ENCODE measurements around the gene CYP4F12. TPM values are rescaled to one million over a fixed set of nuclear protein-coding genes. Genes with fewer than 3 reads are reported as not detected.

The CYP4F12 gene
- total and polyA plus RNA-seq, 2 of the 4 experiments (the other 2 are of a cell fraction): not detected

- ChIA-PET POLR2A (ENCODE audit: unreplicated experiment) (no interaction called here), CTCF (no interaction called here)
- no peaks in the 10 kb centered on the region for H3K4me1 ChIP-seq (ENCODE audit: control insufficient read depth, insufficient read depth, low read length)
- no peak overlapping the region for H2AFZ ChIP-seq (replicated peaks; ENCODE audit: low read length, poor library complexity)
- no TSS peak for BruUV-seq (replicated peaks)
- H3K9ac ChIP-seq (ENCODE audit: low read depth, low read length): no peak overlapping the region
- H3K4ac ChIP-seq (ENCODE audit: low read depth, low read length): no peak overlapping the region
- WGBS, 2 experiments (ENCODE audit: extremely low coverage in 2 of 2, insufficient read length in 1 of 2): no CpG with 5 or more reads among the region's 9 CpGs
- DNase-seq (no peak), ATAC-seq (ENCODE audit: low read depth) (no peak)
- no peak overlapping the region for H3K23ac ChIP-seq (ENCODE audit: low read depth, low read length)
- H3K18ac ChIP-seq (ENCODE audit: low read depth, low read length): no peak overlapping the region
- no peaks in the 10 kb centered on the region for H3K36me3 ChIP-seq (ENCODE audit: control insufficient read depth, insufficient read depth, low read length)
- no peak overlapping the region for H2BK15ac ChIP-seq (ENCODE audit: low read depth, low read length)
- H2AK5ac ChIP-seq (ENCODE audit: low read depth, low read length): no peak overlapping the region
- TF ChIP-seq NFE2L2 (IDR thresholded peaks at IDR 0.05; ENCODE audit: low read depth, low read length) (no peak), CEBPB (IDR thresholded peaks at IDR 0.05; ENCODE audit: low read depth, low read length) (no peak)
- no peak overlapping the region for H4K91ac ChIP-seq (ENCODE audit: insufficient read depth, low read depth, low read length)
- H3K27ac ChIP-seq (ENCODE audit: insufficient read depth, low read length): no peak overlapping the region
- no peaks in the 10 kb centered on the region for H3K27me3 ChIP-seq (ENCODE audit: control insufficient read depth, insufficient read depth, low read length)
- intact Hi-C loops (cut with micrococcal nuclease) (no loop called here), dilution Hi-C loops (cut with HindIII; ENCODE audit: low sequenced_read_pairs, unreplicated experiment) (no loop called here), in situ Hi-C loops (cut with MboI; ENCODE audit: low sequenced_read_pairs) (loop anchor here (10.0 kb wide), 1 partner anchor 102 kb away; no protein-coding TSS in a partner anchor)
- H3K4me2 ChIP-seq (ENCODE audit: low read depth, low read length): no peak overlapping the region
- no peak overlapping the region for H3K56ac ChIP-seq (ENCODE audit: extremely low read depth, insufficient read depth, low read length)
- H2BK120ac ChIP-seq (ENCODE audit: low read depth, low read length): no peak overlapping the region
- no peak overlapping the region for H3K4me3 ChIP-seq (ENCODE audit: insufficient read depth, low read depth, low read length)
- no peak overlapping the region for H4K8ac ChIP-seq (ENCODE audit: low read depth in 2 of 2, low read length in 2 of 2)
- peaks cover 10% of the 10 kb centered on the region; the same call in 1 of the 2 replicates for H3K9me3 ChIP-seq (ENCODE audit: control insufficient read depth, insufficient read depth, low read length)
- no peaks in the 10 kb centered on the region for H4K20me1 ChIP-seq (ENCODE audit: insufficient read depth, low read length)
- no peak overlapping the region for H2BK20ac ChIP-seq (ENCODE audit: low read depth, low read length)
- no peak overlapping the region for H3K14ac ChIP-seq (replicated peaks; ENCODE audit: low read depth, low read length)
- H3K79me1 ChIP-seq (ENCODE audit: low read depth in 1 of 2, low read length in 2 of 2): no peaks in the 10 kb centered on the region
- no peak overlapping the region for H2AK9ac ChIP-seq (replicated peaks; ENCODE audit: low read depth, low read length, poor library complexity)
- H4K5ac ChIP-seq (ENCODE audit: low read depth, low read length): no peak overlapping the region
- no peak overlapping the region for H2BK5ac ChIP-seq (ENCODE audit: low read depth, low read length, poor library complexity, severe bottlenecking)
- H3K9me1 ChIP-seq (ENCODE audit: insufficient read depth, low read length): no peaks in the 10 kb centered on the region
Measured at GRCh38 chr19:15673176-15673654, 328 bp downstream of the CYP4F12 start.

Measured in IMR-90 (cell line).